ENCODE data around the gene PRKCZ. TPM values are rescaled to one million over a fixed set of nuclear protein-coding genes. Genes with fewer than 3 reads are reported as not detected.

The PRKCZ gene
- total and polyA plus RNA-seq, 2 experiments from 2014 or later = 26.2 to 36.9 TPM

DNA sequence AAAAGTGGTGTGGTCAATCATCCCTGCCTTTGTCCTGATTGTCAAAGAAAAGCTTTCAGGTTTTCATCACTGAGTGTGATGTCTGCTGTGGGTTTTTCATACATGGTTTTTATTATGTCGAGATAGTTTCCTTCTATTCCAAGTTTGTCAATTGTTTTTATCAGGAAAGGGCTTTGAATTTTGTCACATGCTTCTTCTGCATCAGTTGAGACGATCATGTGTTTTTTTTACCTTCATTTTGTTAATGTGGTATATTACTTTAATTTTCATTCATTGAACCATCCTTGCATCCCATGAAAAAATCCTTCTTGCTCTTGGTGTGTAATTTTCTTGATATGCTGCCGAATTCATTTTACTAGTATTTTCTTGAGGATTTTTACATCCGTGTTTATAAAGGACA, 15.5 kb downstream of the PRKCZ start:
- TF ChIP-seq, protein P1, sequence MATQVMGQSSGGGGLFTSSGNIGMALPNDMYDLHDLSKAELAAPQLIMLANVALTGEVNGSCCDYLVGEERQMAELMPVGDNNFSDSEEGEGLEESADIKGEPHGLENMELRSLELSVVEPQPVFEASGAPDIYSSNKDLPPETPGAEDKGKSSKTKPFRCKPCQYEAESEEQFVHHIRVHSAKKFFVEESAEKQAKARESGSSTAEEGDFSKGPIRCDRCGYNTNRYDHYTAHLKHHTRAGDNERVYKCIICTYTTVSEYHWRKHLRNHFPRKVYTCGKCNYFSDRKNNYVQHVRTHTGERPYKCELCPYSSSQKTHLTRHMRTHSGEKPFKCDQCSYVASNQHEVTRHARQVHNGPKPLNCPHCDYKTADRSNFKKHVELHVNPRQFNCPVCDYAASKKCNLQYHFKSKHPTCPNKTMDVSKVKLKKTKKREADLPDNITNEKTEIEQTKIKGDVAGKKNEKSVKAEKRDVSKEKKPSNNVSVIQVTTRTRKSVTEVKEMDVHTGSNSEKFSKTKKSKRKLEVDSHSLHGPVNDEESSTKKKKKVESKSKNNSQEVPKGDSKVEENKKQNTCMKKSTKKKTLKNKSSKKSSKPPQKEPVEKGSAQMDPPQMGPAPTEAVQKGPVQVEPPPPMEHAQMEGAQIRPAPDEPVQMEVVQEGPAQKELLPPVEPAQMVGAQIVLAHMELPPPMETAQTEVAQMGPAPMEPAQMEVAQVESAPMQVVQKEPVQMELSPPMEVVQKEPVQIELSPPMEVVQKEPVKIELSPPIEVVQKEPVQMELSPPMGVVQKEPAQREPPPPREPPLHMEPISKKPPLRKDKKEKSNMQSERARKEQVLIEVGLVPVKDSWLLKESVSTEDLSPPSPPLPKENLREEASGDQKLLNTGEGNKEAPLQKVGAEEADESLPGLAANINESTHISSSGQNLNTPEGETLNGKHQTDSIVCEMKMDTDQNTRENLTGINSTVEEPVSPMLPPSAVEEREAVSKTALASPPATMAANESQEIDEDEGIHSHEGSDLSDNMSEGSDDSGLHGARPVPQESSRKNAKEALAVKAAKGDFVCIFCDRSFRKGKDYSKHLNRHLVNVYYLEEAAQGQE (IDR thresholded peaks at IDR 0.05; ENCODE audit: unreplicated experiment) = no peak
- TF ChIP-seq EZH2phosphoT487 (IDR thresholded peaks at IDR 0.05; ENCODE audit: unreplicated experiment) (no peak), CREB1 (CRISPR knock-in tag; IDR thresholded peaks at IDR 0.05; ENCODE audit: low read depth) (no peak), ZNF114 (CRISPR knock-in tag; IDR thresholded peaks at IDR 0.05) (no peak), STAT1 (IDR thresholded peaks at IDR 0.05; ENCODE audit: unreplicated experiment) (no peak), NANOG (IDR thresholded peaks at IDR 0.05; ENCODE audit: borderline replicate concordance) (no peak), JUNB (IDR thresholded peaks at IDR 0.05; ENCODE audit: unreplicated experiment) (no peak), ZNF331 (CRISPR knock-in tag; IDR thresholded peaks at IDR 0.05; ENCODE audit: low read depth) (no peak)
- TF ChIP-seq, protein P2, sequence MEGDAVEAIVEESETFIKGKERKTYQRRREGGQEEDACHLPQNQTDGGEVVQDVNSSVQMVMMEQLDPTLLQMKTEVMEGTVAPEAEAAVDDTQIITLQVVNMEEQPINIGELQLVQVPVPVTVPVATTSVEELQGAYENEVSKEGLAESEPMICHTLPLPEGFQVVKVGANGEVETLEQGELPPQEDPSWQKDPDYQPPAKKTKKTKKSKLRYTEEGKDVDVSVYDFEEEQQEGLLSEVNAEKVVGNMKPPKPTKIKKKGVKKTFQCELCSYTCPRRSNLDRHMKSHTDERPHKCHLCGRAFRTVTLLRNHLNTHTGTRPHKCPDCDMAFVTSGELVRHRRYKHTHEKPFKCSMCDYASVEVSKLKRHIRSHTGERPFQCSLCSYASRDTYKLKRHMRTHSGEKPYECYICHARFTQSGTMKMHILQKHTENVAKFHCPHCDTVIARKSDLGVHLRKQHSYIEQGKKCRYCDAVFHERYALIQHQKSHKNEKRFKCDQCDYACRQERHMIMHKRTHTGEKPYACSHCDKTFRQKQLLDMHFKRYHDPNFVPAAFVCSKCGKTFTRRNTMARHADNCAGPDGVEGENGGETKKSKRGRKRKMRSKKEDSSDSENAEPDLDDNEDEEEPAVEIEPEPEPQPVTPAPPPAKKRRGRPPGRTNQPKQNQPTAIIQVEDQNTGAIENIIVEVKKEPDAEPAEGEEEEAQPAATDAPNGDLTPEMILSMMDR (conservative IDR thresholded peaks at IDR 0.05; ENCODE audit: low read depth in 2 of 2) = no peak
- TF ChIP-seq, protein P3, sequence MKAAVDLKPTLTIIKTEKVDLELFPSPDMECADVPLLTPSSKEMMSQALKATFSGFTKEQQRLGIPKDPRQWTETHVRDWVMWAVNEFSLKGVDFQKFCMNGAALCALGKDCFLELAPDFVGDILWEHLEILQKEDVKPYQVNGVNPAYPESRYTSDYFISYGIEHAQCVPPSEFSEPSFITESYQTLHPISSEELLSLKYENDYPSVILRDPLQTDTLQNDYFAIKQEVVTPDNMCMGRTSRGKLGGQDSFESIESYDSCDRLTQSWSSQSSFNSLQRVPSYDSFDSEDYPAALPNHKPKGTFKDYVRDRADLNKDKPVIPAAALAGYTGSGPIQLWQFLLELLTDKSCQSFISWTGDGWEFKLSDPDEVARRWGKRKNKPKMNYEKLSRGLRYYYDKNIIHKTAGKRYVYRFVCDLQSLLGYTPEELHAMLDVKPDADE (IDR thresholded peaks at IDR 0.05) = no peak
- H2AFZ ChIP-seq = no peak overlapping the region
- peaks cover 6% of the 10 kb centered on the region; the same call in 1 of the 2 replicates for H4K20me1 ChIP-seq (replicated peaks; ENCODE audit: insufficient read depth)
- H3K79me2 ChIP-seq (replicated peaks; ENCODE audit: insufficient read depth) = peaks cover 45% of the 10 kb centered on the region
- ATAC-seq = no peak
- H3K27ac ChIP-seq (ENCODE audit: low read depth) = no peak overlapping the region
- DNase-seq (ENCODE audit: low spot score) = no peak
- no peaks in the 10 kb centered on the region for H3F3A ChIP-seq (replicated peaks; ENCODE audit: low read depth)
- H3K9me2 ChIP-seq (ENCODE audit: insufficient read depth) = no peaks in the 10 kb centered on the region
- H3K36me3 ChIP-seq (ENCODE audit: insufficient read depth) = peaks cover 6% of the 10 kb centered on the region; the same call in 1 of the 2 replicates
- no peak overlapping the region for H3K4me3 ChIP-seq
- Mint-ChIP-seq H3K4me3 (no peak overlapping the region), H3K27me3 (ENCODE audit: insufficient read depth, low read depth, poor library complexity) (peaks cover 10% of the 10 kb centered on the region), H3K4me1 (no peaks in the 10 kb centered on the region), H3K9me3 (no peaks in the 10 kb centered on the region; the same call in 2 of the 3 replicates), H3K27ac (no peak overlapping the region), H3K36me3 (ENCODE audit: low read depth) (peaks cover 38% of the 10 kb centered on the region)
- no peak overlapping the region for H3K4me2 ChIP-seq
- no peaks in the 10 kb centered on the region for H3K4me1 ChIP-seq (ENCODE audit: insufficient read depth)
- no peaks in the 10 kb centered on the region for H3K27me3 ChIP-seq (ENCODE audit: insufficient read depth)
